Choroid plexus epithelial cell (primary cell): Measurements from ENCODE around the gene SLC25A15.

Source experiments
- DNase-seq: peaks from one replicate; pipeline ENCODE4 v3.0.0-alpha.2; 2010; ENCODE audit warnings: low read depth
- H3K4me3 ChIP-seq: 2 replicates; pipeline ENCODE4 v1.5.1; 2011; ENCODE audit warnings: low read depth, mild to moderate bottlenecking, control low read depth, low read length, moderate library complexity
- TF ChIP-seq, protein P1 (sequence below): conservative IDR thresholded peaks from 2 replicates; pipeline ENCODE4 v1.5.1; 2011; ENCODE audit warnings: low read depth, mild to moderate bottlenecking, control low read depth, inconsistent platforms, low read length, moderate library complexity

SLC25A15 gene

DNA sequence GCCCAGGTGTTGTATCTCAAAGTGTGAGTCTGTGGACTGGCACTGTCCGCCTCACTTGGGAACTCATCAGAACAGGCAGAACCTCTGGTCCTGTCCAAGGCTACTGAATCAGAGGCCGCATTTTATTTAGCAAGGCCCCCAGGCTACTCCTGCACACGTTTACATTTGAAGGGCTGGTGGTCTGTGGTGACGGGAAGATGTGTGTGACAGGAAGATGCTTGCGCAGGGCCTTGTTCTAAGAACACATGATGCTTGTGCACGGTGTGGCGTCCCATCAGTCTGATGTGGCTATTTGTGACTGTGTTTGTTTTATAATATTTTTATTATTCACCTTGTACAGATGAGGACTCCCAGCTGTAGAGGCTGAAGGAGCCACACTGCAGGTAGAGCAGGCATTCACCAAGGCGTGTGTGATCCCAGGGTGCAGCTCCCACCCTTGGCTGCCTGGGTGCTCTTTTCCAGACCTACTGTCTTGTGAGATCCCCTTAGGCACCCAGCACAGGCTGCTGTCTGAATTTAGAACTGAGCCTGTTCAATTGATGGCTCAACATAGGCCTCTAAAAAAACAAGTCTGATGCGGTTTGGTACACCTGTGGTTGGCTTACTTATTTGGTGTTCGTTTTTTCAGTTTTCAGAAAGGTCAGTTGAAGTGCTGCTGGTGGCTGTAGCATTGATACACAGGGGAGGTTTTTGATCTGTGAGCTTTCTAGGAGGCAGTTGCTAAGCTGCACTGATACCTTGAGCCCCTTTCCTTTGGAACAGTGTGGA lies 3.1 kb downstream of the SLC25A15 start:
- TF ChIP-seq, protein P1, sequence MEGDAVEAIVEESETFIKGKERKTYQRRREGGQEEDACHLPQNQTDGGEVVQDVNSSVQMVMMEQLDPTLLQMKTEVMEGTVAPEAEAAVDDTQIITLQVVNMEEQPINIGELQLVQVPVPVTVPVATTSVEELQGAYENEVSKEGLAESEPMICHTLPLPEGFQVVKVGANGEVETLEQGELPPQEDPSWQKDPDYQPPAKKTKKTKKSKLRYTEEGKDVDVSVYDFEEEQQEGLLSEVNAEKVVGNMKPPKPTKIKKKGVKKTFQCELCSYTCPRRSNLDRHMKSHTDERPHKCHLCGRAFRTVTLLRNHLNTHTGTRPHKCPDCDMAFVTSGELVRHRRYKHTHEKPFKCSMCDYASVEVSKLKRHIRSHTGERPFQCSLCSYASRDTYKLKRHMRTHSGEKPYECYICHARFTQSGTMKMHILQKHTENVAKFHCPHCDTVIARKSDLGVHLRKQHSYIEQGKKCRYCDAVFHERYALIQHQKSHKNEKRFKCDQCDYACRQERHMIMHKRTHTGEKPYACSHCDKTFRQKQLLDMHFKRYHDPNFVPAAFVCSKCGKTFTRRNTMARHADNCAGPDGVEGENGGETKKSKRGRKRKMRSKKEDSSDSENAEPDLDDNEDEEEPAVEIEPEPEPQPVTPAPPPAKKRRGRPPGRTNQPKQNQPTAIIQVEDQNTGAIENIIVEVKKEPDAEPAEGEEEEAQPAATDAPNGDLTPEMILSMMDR: no peak
- H3K4me3 ChIP-seq: no peak overlapping the region
- DNase-seq: no peak

DNA sequence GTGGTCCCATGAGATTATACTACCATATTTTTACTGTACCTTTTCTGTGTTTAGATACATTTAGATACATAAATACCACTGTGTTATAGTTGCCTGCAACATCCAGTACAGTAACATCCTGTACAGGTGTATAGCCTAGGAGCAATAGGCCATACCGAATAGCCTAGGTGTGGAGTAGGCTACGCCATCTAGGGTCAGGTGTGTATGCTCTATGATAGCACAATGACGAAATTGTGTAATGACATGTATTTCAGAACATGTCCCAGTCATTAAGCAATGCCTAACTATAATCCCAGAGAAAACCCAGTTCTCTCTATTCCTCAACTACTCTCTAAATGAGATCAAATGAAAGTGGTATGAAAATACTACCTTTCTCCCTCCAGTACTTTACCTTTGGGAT lies 3.9 kb downstream of the SLC25A15 start:
- H3K4me3 ChIP-seq: no peak overlapping the region
- DNase-seq: no peak
- TF ChIP-seq, protein P1: no peak

DNA sequence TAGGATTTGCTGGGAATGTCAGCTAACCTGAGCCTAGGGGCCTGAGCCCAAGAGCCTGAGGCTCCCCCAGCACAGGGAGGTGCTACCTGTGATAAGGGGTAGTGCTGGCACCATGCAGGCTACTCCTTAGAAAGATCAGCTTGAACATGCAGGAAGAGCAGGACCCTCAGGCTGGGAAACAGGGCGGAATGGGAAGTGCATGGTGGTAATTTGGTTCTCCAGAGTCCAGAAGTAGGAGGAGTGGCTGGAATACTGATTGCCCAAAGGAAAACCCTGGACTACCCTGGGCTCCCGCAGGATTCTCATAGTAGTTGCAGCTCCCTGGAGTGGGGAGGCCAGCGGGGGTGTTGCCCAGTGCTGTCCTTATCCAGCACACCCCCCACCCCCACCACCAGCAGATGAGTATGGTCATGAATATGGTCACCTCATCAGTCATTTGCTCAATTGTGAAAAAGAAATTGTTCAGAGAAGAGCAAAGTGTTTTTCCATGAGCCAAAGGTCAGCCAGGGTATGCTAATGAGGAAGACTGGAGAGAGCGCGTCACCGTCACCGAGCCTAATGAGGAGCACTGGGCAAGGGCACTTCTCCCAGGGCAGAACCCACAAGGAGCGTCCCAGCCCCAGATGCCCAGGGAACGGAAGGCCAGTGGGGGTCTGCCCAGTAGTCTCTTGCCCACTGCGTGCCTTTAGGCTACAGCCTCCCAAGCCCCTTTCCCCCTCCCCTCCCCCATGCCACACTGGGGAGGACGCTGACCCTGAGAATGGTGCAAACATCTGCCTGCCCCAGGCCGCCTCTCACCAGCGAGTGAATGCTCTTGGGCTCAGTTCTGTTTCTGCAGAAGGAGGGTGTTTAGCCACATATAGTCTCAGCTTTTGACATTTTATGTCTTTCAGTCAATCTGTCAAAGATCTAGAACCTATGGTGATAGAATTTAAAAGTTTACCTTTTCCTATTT lies 5.3 kb downstream of the SLC25A15 start:
- no peak overlapping the region for H3K4me3 ChIP-seq
- DNase-seq: no peak
- TF ChIP-seq, protein P1: no peak

DNA sequence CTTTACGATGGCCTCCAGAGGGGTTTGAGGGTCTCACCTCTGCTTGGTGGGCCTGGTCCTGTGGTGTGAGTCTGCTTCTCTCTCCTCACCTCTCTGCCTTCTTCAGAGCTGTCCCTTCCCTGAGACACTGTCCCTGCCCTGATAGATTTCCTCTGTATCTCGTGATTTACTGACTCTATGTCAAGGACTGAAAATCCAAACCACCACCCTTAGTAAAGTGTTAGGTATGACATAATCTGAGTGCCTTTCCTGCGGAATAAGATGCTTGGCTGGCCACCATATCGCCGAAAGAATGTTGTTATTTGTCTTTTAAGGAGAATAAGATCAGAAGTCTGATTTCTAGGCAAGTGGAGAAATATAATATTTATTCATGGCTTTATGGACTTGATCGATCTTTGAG lies 7.2 kb downstream of the SLC25A15 start:
- DNase-seq: no peak
- no peak overlapping the region for H3K4me3 ChIP-seq
- TF ChIP-seq, protein P1: no peak

DNA sequence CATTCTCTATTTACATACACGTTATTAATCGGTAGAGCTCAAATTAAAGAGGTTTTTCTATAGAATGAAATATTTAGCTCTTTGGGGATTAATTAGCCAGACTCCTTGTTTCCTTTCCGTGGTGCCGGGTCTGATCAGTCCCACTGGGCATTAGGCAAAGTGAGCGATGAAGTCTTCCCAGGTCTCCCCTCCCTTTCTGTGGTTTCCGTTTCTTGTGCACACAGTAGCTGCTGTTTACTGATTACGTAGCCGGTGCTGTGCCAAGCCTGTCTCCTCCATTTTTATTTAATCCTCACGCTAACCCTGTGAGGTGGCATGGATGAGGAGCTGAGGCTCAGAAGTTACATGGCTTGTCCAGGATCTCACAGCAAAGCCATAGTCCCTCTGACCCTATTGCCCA lies 9.0 kb downstream of the SLC25A15 start:
- no peak overlapping the region for H3K4me3 ChIP-seq
- no peak for DNase-seq

DNA sequence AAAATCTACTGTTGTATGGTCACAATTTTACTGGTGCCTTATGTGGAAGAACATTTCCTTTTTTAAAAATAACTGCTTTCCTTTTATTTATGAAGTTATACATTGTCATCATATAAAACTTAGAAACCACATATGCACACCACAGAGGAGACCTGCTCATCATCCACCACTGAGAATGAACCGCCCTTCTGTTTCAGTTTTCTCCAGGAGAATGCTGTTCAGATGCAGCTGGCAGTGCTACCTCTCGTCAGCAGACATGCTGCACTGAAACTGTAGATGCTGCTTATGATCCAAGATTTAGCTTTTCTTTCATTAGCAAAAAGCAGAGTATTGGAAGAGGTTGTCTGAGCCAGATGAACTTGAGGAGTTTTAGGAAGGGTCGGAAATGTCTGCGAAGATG lies 10.1 kb downstream of the SLC25A15 start:
- DNase-seq: no peak
- TF ChIP-seq, protein P1: no peak
- H3K4me3 ChIP-seq: no peak overlapping the region

More for the DNA sequence above, 9.0 kb downstream of the SLC25A15 start:
- TF ChIP-seq, protein P1: no peak
